Prostate gland (tissue), 2 donors: Measurements from ENCODE around the gene RPS3. TPM values are rescaled to one million over a fixed set of nuclear protein-coding genes. Genes with fewer than 3 reads are reported as not detected.

ENCODE experiments used
- DNase-seq: peaks from one replicate; pipeline ENCODE4 v3.0.0-alpha.2; 2019; ENCODE audit warnings: low spot score
- H3K27ac ChIP-seq, 2 donors: fragments of 200-600 bp; sonication (generic); 2 replicates each; pipeline ENCODE4 v1.5.1; 2017 to 2019
- H3K27me3 ChIP-seq: fragments of 200-600 bp; sonication (generic); replicated peaks from 2 replicates; pipeline ENCODE4 v1.5.1; 2019; ENCODE audit not compliant: insufficient read depth
- H3K36me3 ChIP-seq, 2 donors: fragments of 200-600 bp; sonication (generic); 1 replicate in 1 of 2; 2 replicates in 1 of 2; pipeline versions ENCODE4 v1.5.1 to v1.8.1; 2017 to 2019
- H3K4me1 ChIP-seq: fragments of 200-600 bp; sonication (generic); replicated peaks from 2 replicates; pipeline ENCODE4 v1.5.1; 2019
- H3K4me3 ChIP-seq, 2 donors: fragments of 200-600 bp; sonication (generic); 2 replicates each; pipeline ENCODE4 v1.5.1; 2017 to 2019
- H3K9me3 ChIP-seq: fragments of 200-600 bp; sonication (generic); 2 replicates; pipeline ENCODE4 v1.5.1; 2017
- POLR2A ChIP-seq: fragments of 450-650 bp; IDR thresholded peaks from one replicate; pipeline ENCODE4 v1.6.1; 2016; ENCODE audit warnings: antibody characterized with exemption, mild to moderate bottlenecking
- POLR2AphosphoS5 ChIP-seq: sonication (generic); formaldehyde crosslinking; IDR thresholded peaks from one replicate; pipeline ENCODE4 v1.6.1; 2017; ENCODE audit warnings: antibody characterized with exemption
- WGBS: methylation state at CpG from one replicate; pipeline ENCODE4 v1.1.5; 2018; 5-methylcytosine and 5-hydroxymethylcytosine counted together
- intact Hi-C: fragments of 100-400 bp; cut with DNase I; formaldehyde crosslinking; loops from one replicate; pipeline ENCODE4 v1.14.2; 2022
- small RNA-seq, 2 donors: library from RNA; depleted of rRNA; stranded (forward); fragments of <200 nt; gene quantifications; one replicate each; pipeline ENCODE3, GENCODE V24; 2016
- total RNA-seq, 2 donors: library from RNA; depleted of rRNA; stranded (reverse); fragments of >200 nt; gene quantifications; one replicate each; pipeline ENCODE4 v1.1.0, GENCODE V29; 2016
- TF ChIP-seq, protein P1 (sequence below), 4 experiments: fragments of 200-600 bp in 2 of 4; fragments of 450-650 bp in 2 of 4; sonication (generic) in 2 of 4; IDR thresholded peaks; 1 replicate in 3 of 4; 2 replicates in 1 of 4; pipeline ENCODE4 v1.5.1; 2016 to 2019; ENCODE audit warnings: antibody characterized with exemption in 4 of 4, mild to moderate bottlenecking in 2 of 4, moderate library complexity in 2 of 4

Gene RPS3
- total RNA-seq, 2 donors from 2014 or later = 890 to 1,636 TPM

DNA sequence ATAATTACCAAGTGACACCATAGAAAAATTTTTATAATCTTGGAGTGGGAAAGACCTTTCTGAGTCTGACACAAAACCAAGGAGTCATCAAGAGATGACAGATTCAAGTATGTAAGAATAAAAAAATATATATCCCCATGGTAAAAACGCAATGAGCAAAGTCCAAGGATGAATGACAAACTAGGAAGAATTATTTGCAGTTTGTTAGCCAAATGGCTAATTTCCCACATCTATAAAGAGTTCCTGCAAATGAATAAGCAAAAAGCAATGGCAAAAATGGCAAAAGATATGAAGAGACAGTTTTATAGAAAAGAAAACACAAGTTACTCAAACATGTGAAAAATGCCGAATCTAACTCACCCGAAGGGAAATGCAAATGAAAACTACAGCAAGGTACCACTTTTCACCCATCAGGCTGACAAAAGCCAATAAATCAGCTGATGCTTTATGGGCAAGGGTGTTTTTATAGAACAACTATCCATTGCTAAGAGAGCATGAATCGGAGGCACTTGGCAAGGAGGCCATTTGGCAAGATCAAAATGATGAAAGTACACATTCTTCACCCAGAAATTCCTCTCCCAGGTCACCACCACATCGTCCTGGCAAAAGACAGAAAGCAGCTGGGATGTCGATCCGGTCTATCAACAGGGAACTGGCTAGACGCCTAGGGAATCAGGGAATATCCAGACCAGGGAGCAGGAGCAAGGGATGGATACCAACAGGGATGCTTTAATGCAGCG lies 54.8 kb downstream of the RPS3 start:
- DNase-seq = no peak
- WGBS = 24% methylated on average over 9 of the region's 9 CpGs
- Histone ChIP-seq H3K4me1 (no peaks in the 10 kb centered on the region), H3K4me3 (no peak overlapping the region), H3K27me3 (no peaks in the 10 kb centered on the region), H3K27ac (no peak overlapping the region), H3K36me3 (no peaks in the 10 kb centered on the region), H3K9me3 (no peaks in the 10 kb centered on the region)
- intact Hi-C loops = no loop called here
- TF ChIP-seq POLR2A (no peak), POLR2AphosphoS5 (no peak)
- TF ChIP-seq, protein P1, sequence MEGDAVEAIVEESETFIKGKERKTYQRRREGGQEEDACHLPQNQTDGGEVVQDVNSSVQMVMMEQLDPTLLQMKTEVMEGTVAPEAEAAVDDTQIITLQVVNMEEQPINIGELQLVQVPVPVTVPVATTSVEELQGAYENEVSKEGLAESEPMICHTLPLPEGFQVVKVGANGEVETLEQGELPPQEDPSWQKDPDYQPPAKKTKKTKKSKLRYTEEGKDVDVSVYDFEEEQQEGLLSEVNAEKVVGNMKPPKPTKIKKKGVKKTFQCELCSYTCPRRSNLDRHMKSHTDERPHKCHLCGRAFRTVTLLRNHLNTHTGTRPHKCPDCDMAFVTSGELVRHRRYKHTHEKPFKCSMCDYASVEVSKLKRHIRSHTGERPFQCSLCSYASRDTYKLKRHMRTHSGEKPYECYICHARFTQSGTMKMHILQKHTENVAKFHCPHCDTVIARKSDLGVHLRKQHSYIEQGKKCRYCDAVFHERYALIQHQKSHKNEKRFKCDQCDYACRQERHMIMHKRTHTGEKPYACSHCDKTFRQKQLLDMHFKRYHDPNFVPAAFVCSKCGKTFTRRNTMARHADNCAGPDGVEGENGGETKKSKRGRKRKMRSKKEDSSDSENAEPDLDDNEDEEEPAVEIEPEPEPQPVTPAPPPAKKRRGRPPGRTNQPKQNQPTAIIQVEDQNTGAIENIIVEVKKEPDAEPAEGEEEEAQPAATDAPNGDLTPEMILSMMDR (IDR thresholded peaks at IDR 0.05) = no peak

- no peak overlapping the region for H3K27ac ChIP-seq
- H3K27me3 ChIP-seq = no peaks in the 10 kb centered on the region
- 64% methylated on average over 5 of the region's 5 CpGs for WGBS
- intact Hi-C loops = no loop called here
- H3K4me3 ChIP-seq = no peak overlapping the region
- TF ChIP-seq POLR2A (no peak), POLR2AphosphoS5 (no peak)
- TF ChIP-seq, protein P1 (IDR thresholded peaks at IDR 0.05) = no peak
- H3K36me3 ChIP-seq = no peaks in the 10 kb centered on the region
- no peaks in the 10 kb centered on the region for H3K4me1 ChIP-seq
- no peak for DNase-seq
- no peaks in the 10 kb centered on the region for H3K9me3 ChIP-seq
Measured at GRCh38 chr11:75454987-75455386, 55.7 kb downstream of the RPS3 start.

Small RNA genes within 50 kb of the gene (small RNA-seq; reads per million reads assigned to genes)
- gene SNORD15A (0 reads per million in 2 donors), gene SNORD15B (25.8 to 86.3 reads per million in 2 donors)

Other genes with a start within 250 kb of the RPS3 start
- gene SLCO2B1, start 248.4 kb upstream of the RPS3 start, total RNA-seq = 10 to 100 TPM in 1 of 2 donors, 1 to 10 TPM in 1; 6.1 to 32.0 TPM
- 1 to 10 TPM in 1 of 2 donors, under 1 TPM in 1; 0.68 to 8.3 TPM for gene TPBGL, start 158.7 kb upstream of the RPS3 start, total RNA-seq
- 10 to 100 TPM; 31.9 to 64.7 TPM for gene ARRB1, start 47.9 kb upstream of the RPS3 start, total RNA-seq
- gene KLHL35, start 33.7 kb downstream of the RPS3 start, total RNA-seq = 10 to 100 TPM in 1 of 2 donors, under 1 TPM in 1; 0.46 to 28.4 TPM
- gene GDPD5, start 126.4 kb downstream of the RPS3 start, total RNA-seq = 10 to 100 TPM in 1 of 2 donors, 1 to 10 TPM in 1; 1.7 to 14.6 TPM
- 100 to 1,000 TPM; 123 to 189 TPM for gene SERPINH1, start 162.7 kb downstream of the RPS3 start, total RNA-seq